GM18499 (cell line): ENCODE measurements around the gene SPACDR.
"Not testable (repeated sequence)": the region's sequence is repeated elsewhere in the genome, so short reads cannot be mapped to it uniquely, and the experiment has no call there.

Experiments
- ATAC-seq: cut with Tn5 transposase; IDR thresholded peaks from one replicate; pipeline ENCODE4 v1.9.1; 2021; ENCODE audit warnings: moderate number of reproducible peaks; ENCODE audit not compliant: insufficient read depth, unreplicated experiment

Gene SPACDR

GRCh38 chr7:100467638-100468373 is 3.7 kb upstream of the SPACDR start:
- ATAC-seq, result no peak

GRCh38 chr7:100466653-100467605 is 2.9 kb upstream of the SPACDR start:
- ATAC-seq, result no peak

GRCh38 chr7:100465702-100466311 is 1.7 kb upstream of the SPACDR start:
- no peak for ATAC-seq

- no peak for ATAC-seq
These were observed 1.2 kb upstream of the SPACDR start for GRCh38 chr7:100465299-100465698.

- no peak for ATAC-seq
These were observed 731 bp upstream of the SPACDR start for GRCh38 chr7:100464791-100465190.

- ATAC-seq, result no peak
These were observed 7.0 kb downstream of the SPACDR start for GRCh38 chr7:100457033-100457432.

GRCh38 chr7:100456562-100456961 is 7.5 kb downstream of the SPACDR start:
- ATAC-seq, result no peak

GRCh38 chr7:100455206-100455605 is 8.9 kb downstream of the SPACDR start:
- ATAC-seq, result no peak

- ATAC-seq, result not testable (repeated sequence)
These were observed 10.2 kb downstream of the SPACDR start for GRCh38 chr7:100453854-100454253.

- no peak for ATAC-seq
These were observed 11.5 kb downstream of the SPACDR start for GRCh38 chr7:100452513-100452912.

- ATAC-seq, result no peak
These were observed 14.8 kb downstream of the SPACDR start for GRCh38 chr7:100449190-100449795.

GRCh38 chr7:100447363-100447762 is 16.7 kb downstream of the SPACDR start:
- ATAC-seq, result not testable (repeated sequence)

GRCh38 chr7:100446040-100446439 is 18.0 kb downstream of the SPACDR start:
- ATAC-seq, result no peak

GRCh38 chr7:100444311-100445278 is 19.5 kb downstream of the SPACDR start:
- ATAC-seq, result no peak

GRCh38 chr7:100443096-100443840 is 20.8 kb downstream of the SPACDR start:
- no peak for ATAC-seq

GRCh38 chr7:100441641-100442535 is 22.2 kb downstream of the SPACDR start:
- ATAC-seq, result no peak

- not testable (repeated sequence) for ATAC-seq
These were observed 24.8 kb downstream of the SPACDR start for GRCh38 chr7:100439244-100439643.

- not testable (repeated sequence) for ATAC-seq
These were observed 25.3 kb downstream of the SPACDR start for GRCh38 chr7:100438731-100439130.
